ENCODE measurements around the gene MCC. TPM values are rescaled to one million over a fixed set of nuclear protein-coding genes. Genes with fewer than 3 reads are reported as not detected.

Gene MCC
- total RNA-seq, 2 experiments from 2014 or later: 0.25 TPM; not detected in 1

GRCh38 chr5:113133211-113133975 lies 354.9 kb downstream of the MCC start:
- Histone ChIP-seq H3K4me1 (ENCODE audit: insufficient read depth, low read length, poor library complexity, severe bottlenecking) (no peaks in the 10 kb centered on the region), H3K79me2 (ENCODE audit: insufficient read depth, low read depth, low read length) (no peaks in the 10 kb centered on the region), H3K27ac (ENCODE audit: low read depth, low read length, poor library complexity, severe bottlenecking) (no peak overlapping the region), H3K9me3 (ENCODE audit: low read length) (no peaks in the 10 kb centered on the region), H4K20me1 (ENCODE audit: insufficient read depth, low read length) (no peaks in the 10 kb centered on the region), H3K4me2 (ENCODE audit: low read length) (no peak overlapping the region), H2AFZ (ENCODE audit: low read length) (no peak overlapping the region), H3K9me2 (ENCODE audit: insufficient read depth, low read length) (no peaks in the 10 kb centered on the region), H3K4me3 (ENCODE audit: low read depth, low read length, poor library complexity, severe bottlenecking) (no peak overlapping the region), H3K36me3 (ENCODE audit: insufficient read depth, low read length) (no peaks in the 10 kb centered on the region)
- CTCF ChIA-PET (ENCODE audit: unreplicated experiment): no interaction called here
- POLR2A ChIA-PET: no interaction called here
- BruUV-seq (replicated peaks): no TSS peak
- intact Hi-C loops (cut with micrococcal nuclease; ENCODE audit: unreplicated experiment): no loop called here
- no peak for DNase-seq (ENCODE audit: low spot score)
- TF ChIP-seq CTCF (conservative IDR thresholded peaks at IDR 0.05; ENCODE audit: low read length): no peak
- TF ChIP-seq EZH2phosphoT487 (IDR thresholded peaks at IDR 0.05; ENCODE audit: borderline replicate concordance, low read depth, low read length): no peak

- H3K4me2 ChIP-seq (ENCODE audit: low read length): no peak overlapping the region
- no TSS peak for BruUV-seq (replicated peaks)
- no peak overlapping the region for H3K4me3 ChIP-seq (ENCODE audit: low read depth, low read length, poor library complexity, severe bottlenecking)
- TF ChIP-seq CTCF (conservative IDR thresholded peaks at IDR 0.05; ENCODE audit: low read length) (no peak), EZH2phosphoT487 (IDR thresholded peaks at IDR 0.05; ENCODE audit: borderline replicate concordance, low read depth, low read length) (no peak)
- CTCF ChIA-PET (ENCODE audit: unreplicated experiment): no interaction called here
- H3K4me1 ChIP-seq (ENCODE audit: insufficient read depth, low read length, poor library complexity, severe bottlenecking): no peaks in the 10 kb centered on the region
- no peaks in the 10 kb centered on the region for H4K20me1 ChIP-seq (ENCODE audit: insufficient read depth, low read length)
- intact Hi-C loops (cut with micrococcal nuclease; ENCODE audit: unreplicated experiment): no loop called here
- no peaks in the 10 kb centered on the region for H3K79me2 ChIP-seq (ENCODE audit: insufficient read depth, low read depth, low read length)
- no peak for DNase-seq (ENCODE audit: low spot score)
- POLR2A ChIA-PET: no interaction called here
- H3K9me3 ChIP-seq (ENCODE audit: low read length): no peaks in the 10 kb centered on the region
- no peaks in the 10 kb centered on the region for H3K36me3 ChIP-seq (ENCODE audit: insufficient read depth, low read length)
- no peak overlapping the region for H3K27ac ChIP-seq (ENCODE audit: low read depth, low read length, poor library complexity, severe bottlenecking)
- H3K9me2 ChIP-seq (ENCODE audit: insufficient read depth, low read length): no peaks in the 10 kb centered on the region
- no peak overlapping the region for H2AFZ ChIP-seq (ENCODE audit: low read length)
These were observed 355.7 kb downstream of the MCC start for GRCh38 chr5:113132564-113132963.

- TF ChIP-seq CTCF (conservative IDR thresholded peaks at IDR 0.05; ENCODE audit: low read length): no peak
- no peak for TF ChIP-seq EZH2phosphoT487 (IDR thresholded peaks at IDR 0.05; ENCODE audit: borderline replicate concordance, low read depth, low read length)
- no peak overlapping the region for H3K4me3 ChIP-seq (ENCODE audit: low read depth, low read length, poor library complexity, severe bottlenecking)
- no peak overlapping the region for H3K4me2 ChIP-seq (ENCODE audit: low read length)
- H3K36me3 ChIP-seq (ENCODE audit: insufficient read depth, low read length): no peaks in the 10 kb centered on the region
- H3K27ac ChIP-seq (ENCODE audit: low read depth, low read length, poor library complexity, severe bottlenecking): no peak overlapping the region
- CTCF ChIA-PET (ENCODE audit: unreplicated experiment): no interaction called here
- H3K9me3 ChIP-seq (ENCODE audit: low read length): no peaks in the 10 kb centered on the region
- no peaks in the 10 kb centered on the region for H4K20me1 ChIP-seq (ENCODE audit: insufficient read depth, low read length)
- no peak overlapping the region for H2AFZ ChIP-seq (ENCODE audit: low read length)
- BruUV-seq (replicated peaks): no TSS peak
- no peak for DNase-seq (ENCODE audit: low spot score)
- no peaks in the 10 kb centered on the region for H3K9me2 ChIP-seq (ENCODE audit: insufficient read depth, low read length)
- no peaks in the 10 kb centered on the region for H3K79me2 ChIP-seq (ENCODE audit: insufficient read depth, low read depth, low read length)
- H3K4me1 ChIP-seq (ENCODE audit: insufficient read depth, low read length, poor library complexity, severe bottlenecking): no peaks in the 10 kb centered on the region
- intact Hi-C loops (cut with micrococcal nuclease; ENCODE audit: unreplicated experiment): no loop called here
- POLR2A ChIA-PET: interaction anchor here (1.1 to 1.5 kb wide), 3 partner anchors 10 to 15 kb away, joined by 3 to 4 read pairs (median 4); no protein-coding TSS in a partner anchor
These were observed 359.5 kb downstream of the MCC start for GRCh38 chr5:113128641-113129330.
